HG03097 (cell line): ENCODE results near the gene SNTG2.

Source experiments
- ATAC-seq: cut with Tn5 transposase; IDR thresholded peaks from one replicate; pipeline ENCODE4 v1.9.1; 2021; ENCODE audit not compliant: unreplicated experiment, low FRiP score

SNTG2 gene

DNA sequence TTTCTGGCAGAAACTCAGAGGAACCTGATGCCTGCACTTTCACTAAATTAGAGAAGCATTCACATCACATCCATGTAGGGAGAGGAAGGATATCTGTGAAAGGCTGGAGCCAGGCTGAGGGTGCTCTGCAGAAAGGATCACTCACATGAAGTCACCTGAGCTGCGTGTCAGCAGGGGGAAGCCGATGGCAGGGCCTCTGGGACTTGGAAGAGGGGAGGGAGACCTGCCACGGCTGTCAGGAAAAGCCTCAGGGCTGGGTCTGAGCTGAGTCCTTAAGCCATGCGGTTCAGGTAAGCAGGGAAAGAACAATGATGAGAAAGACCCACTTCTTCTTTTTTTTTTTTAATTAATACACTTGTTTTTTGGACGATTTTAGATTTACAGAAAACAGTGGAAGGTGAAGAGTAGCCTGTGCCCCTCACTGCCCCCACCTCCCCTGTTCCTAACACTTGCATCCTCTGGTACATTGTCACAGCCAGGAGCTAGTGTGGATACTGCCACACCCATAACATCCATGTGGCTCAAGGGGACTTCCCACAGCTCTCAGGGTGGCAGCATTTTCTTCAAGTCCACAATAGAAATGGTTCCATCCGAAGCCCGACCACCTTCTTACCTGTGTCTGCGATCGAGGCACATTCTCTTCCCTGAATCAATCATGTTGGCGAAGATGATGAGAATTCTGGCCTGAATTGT, 306.1 kb downstream of the SNTG2 start:
- no peak for ATAC-seq

GRCh38 chr2:1257334-1257733, 306.7 kb downstream of the SNTG2 start:
- no peak for ATAC-seq

DNA sequence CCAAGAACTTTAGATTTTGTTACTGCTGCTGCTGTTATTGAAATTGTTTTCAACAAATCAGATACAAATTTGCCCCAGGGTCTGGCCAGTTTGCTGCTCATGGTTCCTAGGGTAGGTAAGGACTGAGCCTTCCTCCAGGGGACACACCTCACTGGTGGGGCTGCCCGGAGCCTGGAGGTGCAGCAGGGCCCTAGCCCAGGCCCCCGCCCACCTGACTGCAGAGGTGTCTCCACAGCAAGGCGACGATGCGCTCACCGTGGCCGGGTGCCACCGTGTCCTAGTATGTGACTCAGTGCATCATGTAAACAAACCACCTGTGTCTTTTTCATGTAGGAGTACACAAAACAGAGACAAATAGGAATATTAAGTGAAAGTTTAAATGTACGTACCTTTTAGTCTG, 309.1 kb downstream of the SNTG2 start:
- ATAC-seq, result no peak

DNA sequence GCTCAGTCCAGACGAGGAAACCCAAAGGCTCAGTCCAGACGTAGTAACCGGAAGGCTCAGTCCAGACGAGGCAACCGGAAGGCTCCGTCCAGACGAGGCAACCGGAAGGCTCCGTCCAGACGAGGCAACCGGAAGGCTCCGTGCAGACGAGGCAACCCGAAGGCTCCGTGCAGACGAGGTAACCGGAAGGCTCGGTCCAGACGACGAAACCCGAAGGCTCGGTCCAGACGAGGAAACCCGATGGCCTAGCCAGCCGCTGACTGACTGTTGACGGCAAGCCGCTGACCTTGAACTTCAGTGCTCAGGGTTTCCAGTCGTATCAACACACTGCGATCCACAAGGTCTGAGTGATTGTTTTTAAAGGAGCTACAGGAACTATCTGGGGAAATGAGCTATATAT, 312.0 kb downstream of the SNTG2 start:
- ATAC-seq, result no peak

DNA sequence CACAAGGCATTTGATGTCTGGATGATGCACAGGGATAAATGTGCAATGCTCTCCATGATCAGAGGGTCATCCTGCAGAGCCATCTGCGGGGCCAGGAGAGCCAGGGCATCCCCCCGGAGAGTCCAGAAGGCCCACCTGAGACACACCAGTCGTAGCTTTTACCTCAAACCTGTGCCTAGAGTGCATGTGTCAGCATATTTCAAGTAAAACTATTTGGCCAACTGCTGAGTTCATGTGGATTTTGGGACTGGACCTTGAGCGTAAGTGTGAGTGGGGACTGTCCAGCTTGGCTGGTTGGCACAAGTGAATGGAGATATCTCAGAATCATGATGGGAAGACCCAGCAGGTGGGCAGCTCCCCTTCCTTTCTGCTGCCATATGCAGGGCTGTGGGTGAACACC, 314.8 kb downstream of the SNTG2 start:
- ATAC-seq, result no peak

DNA sequence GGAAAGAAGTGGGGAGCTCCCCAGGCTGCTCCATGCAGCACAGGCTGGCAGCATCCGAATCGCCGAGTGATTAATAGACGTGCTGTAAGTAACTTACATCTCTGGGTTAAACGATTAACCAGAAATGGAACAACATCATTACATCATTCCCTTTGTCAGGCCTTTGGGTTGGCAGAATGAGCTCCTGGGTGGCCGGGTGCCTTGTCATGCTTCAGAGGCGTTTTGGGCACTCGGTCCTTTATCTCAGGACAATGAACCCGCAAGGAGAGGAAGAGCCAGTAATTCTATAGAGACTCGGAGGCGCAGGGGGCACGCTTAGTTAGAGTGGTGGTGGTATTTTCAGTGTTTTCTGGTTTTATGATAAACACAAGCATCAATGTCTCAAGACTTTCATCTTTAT, 315.7 kb downstream of the SNTG2 start:
- no peak for ATAC-seq

GRCh38 chr2:1268034-1268433, 317.4 kb downstream of the SNTG2 start:
- ATAC-seq, result no peak

GRCh38 chr2:1269812-1270211, 319.2 kb downstream of the SNTG2 start:
- no peak for ATAC-seq

GRCh38 chr2:1272835-1273234, 322.2 kb downstream of the SNTG2 start:
- ATAC-seq, result no peak

DNA sequence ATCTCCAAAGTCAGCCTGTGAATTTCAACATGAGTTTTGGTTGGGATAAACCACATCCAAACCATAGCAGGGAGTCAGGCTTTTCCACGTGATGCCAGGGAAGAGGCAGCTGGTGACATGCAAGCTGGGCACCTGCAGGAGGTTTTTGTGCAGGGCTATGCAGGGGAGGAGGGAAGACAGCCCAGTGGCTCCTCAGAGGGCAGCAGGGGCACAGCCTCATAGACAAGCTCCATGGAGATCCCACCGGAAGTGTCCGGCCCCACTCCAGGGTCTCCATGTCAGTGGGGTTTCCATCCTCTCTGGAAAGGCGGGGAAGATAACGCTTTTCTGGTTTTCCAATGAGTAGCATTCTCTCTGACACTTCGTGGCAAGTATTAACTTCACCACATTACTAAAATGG, 327.0 kb downstream of the SNTG2 start:
- ATAC-seq, result no peak

DNA sequence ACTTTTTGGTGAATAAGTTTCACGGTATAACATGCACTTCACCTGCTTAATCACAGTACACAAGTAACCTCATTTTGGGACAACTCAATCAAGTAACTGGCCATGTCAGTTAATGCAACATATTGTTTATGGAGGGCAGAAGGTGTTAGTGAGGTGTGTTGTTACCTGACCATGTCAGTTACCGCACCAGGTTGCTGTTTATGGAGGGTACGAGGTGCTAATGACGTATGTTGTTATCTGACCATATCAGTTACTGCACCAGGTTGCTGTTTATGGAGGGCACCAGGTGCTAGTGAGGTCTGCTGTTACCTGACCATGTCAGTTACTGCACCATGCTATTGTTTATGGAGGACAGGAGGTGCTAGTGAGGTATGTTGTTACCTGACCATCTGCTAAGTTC, 327.5 kb downstream of the SNTG2 start:
- no peak for ATAC-seq

- no peak for ATAC-seq
These were observed 328.2 kb downstream of the SNTG2 start for GRCh38 chr2:1278861-1279260.

DNA sequence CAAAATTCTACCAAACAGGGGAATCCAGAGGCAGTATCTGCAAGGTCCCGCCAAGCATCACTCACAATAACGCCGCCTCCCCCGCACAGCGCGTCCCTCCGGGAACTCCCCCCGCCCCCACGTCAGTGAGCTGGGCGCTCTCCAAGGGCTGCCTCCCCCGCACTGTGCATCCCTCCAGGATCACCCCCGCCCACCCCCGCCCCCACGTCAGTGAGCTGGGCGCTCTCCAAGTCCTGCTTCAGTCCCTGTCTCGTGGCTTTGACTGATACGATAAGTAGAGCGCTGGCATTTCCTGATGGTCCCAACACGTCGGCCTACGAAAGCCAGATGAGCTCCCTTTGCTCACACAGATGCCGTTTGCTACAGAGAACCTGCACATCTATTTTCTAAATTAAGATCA, 331.9 kb downstream of the SNTG2 start:
- ATAC-seq, result no peak

GRCh38 chr2:1283020-1283801, 332.6 kb downstream of the SNTG2 start:
- ATAC-seq, result no peak

GRCh38 chr2:1283871-1284270, 333.2 kb downstream of the SNTG2 start:
- no peak for ATAC-seq

DNA sequence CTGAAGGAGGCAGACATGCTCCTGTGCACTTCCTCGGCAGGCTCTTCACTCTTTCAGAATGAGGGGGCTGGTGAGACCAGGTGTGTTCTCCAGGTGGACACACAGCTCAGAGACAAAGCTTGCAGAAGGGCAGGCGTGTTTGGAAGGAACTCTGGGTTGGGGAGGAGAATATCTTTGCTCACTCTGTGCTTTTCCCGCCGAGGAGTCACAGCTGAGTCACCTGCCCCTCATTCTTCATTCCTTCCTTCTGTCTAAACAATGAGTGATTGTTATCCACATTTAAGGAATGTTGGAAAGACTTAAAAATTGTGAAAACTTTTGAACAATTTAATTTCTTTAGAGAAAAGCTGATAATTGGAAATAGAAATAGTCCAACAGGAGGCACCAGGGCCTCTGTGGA, 336.3 kb downstream of the SNTG2 start:
- no peak for ATAC-seq

DNA sequence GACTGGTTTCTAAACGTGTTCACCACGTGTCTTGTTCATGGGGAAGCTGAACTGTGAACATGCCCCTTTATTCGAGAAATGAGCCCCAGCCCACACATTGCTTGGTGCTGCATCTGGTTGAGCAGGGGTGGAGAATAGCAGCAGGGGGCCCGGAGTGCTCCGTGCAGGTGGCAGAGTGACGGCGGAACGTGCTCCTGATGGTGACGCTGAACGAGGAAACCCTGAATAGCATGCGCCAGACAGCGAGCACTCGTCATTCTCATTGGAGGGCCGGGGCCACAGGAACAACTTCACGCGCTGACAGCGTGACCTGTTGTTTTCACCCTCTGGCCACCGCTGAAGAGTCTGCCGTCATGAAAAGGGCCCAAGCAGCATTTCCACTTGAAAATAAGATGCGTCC, 336.8 kb downstream of the SNTG2 start:
- no peak for ATAC-seq

GRCh38 chr2:1294900-1295299, 344.3 kb downstream of the SNTG2 start:
- ATAC-seq, result no peak

DNA sequence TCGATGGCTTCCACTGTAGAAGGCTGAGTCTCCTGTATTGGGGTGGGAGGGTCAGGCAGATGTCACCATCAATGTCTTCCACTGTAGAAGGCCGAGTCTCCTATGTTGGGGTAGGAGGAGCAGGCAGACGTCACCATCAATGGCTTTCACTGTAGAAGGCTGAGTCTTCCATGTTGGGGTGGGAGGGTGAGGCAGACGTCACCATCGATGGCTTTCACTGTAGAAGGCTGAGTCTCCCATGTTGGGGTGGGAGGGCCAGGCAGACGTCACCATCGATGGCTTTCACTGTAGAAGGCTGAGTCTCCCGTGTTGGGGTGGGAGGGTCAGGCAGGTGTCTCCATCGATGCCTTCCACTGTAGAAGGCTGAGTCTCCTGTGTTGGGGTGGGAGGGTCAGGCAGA, 345.1 kb downstream of the SNTG2 start:
- no peak for ATAC-seq

DNA sequence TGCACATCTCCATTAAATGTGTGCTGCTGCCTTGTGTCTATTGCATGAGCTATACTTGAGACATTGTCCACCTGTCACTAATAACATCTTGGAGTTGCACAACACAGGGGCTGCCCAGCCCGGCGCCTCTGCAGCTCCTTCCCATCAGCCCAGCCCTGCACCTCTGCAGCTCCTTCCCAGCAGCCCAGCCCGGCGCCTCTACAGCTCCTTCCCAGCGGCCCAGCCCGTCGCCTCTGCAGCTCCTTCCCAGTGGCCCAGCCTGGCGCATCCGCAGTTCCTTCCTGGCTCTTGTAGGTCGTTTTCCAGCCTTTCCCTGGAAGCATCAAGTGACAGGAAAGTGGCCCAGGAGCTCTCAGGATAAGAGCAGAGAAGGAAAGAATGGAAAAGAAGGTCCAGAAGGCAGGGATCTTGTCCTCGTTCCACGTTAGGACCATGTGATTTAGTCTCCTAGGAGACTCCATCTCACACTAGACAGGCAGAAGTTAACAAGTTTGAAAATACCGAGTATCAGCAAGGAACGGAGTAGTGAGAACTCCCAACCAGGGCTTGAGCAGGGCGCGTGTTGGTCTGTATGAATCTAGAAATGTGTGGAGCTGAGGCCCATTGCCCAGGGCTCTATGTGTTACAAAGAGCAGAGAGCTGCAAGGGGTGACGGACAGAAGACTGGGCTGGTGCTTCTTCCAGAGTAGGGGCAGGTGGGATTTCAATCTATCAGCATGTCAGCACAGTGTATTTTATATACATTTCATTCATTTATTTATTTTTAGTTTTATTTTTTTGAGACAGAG, 346.9 kb downstream of the SNTG2 start:
- ATAC-seq, result no peak

- no peak for ATAC-seq
These were observed 348.4 kb downstream of the SNTG2 start for GRCh38 chr2:1299043-1299442.

GRCh38 chr2:1300284-1300683, 349.6 kb downstream of the SNTG2 start:
- ATAC-seq, result no peak
